22Rv1 (cell line): ENCODE measurements around the gene SF3B2.

Experiments used
- CTCF ChIP-seq: fragments of 450-650 bp; IDR thresholded peaks from 2 replicates; pipeline ENCODE4 v1.5.1; 2017; ENCODE audit warnings: mild to moderate bottlenecking
- ZFX ChIP-seq: fragments of 450-650 bp; IDR thresholded peaks from 2 replicates; pipeline ENCODE4 v1.6.1; 2017; ENCODE audit warnings: antibody characterized with exemption, borderline replicate concordance

GRCh38 chr11:66068923-66069714, 17.0 kb downstream of the SF3B2 start:
- TF ChIP-seq CTCF (no peak; the same call in 1 of the 2 replicates), ZFX (no peak)
